AG09319 (cell line): ENCODE results near the gene EIF3I.

Source experiments
- DNase-seq: peaks from one replicate; pipeline ENCODE4 v3.0.0-alpha.2; 2010; ENCODE audit warnings: low read depth; ENCODE audit errors: extremely low read depth
- TF ChIP-seq, protein P1 (sequence below): IDR thresholded peaks from 2 replicates; pipeline ENCODE4 v1.5.1; 2011; ENCODE audit warnings: low read depth, mild to moderate bottlenecking, inconsistent platforms, low read length, moderate library complexity

The EIF3I gene

DNA sequence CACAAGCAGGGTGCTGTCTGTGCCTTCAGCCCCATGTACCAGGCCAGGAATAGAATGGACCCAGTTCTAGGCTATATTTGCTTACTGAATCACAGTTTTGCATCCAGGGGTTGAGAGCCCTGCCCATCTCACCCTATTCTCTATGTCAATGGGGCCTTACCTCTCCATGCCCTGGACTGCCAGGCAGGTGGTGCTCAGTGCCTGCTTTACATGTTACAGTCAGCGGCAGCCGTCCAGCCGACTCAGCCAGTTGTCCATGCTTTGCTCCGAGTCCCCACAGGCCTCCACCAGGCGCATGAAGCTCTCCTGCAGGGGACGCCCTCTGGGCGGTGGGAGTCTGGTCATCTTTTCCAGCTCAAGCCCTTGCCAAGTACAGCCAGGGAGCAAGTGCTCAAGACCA lies 12.6 kb downstream of the EIF3I start:
- DNase-seq, result no peak
- TF ChIP-seq, protein P1, sequence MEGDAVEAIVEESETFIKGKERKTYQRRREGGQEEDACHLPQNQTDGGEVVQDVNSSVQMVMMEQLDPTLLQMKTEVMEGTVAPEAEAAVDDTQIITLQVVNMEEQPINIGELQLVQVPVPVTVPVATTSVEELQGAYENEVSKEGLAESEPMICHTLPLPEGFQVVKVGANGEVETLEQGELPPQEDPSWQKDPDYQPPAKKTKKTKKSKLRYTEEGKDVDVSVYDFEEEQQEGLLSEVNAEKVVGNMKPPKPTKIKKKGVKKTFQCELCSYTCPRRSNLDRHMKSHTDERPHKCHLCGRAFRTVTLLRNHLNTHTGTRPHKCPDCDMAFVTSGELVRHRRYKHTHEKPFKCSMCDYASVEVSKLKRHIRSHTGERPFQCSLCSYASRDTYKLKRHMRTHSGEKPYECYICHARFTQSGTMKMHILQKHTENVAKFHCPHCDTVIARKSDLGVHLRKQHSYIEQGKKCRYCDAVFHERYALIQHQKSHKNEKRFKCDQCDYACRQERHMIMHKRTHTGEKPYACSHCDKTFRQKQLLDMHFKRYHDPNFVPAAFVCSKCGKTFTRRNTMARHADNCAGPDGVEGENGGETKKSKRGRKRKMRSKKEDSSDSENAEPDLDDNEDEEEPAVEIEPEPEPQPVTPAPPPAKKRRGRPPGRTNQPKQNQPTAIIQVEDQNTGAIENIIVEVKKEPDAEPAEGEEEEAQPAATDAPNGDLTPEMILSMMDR, result no peak

DNA sequence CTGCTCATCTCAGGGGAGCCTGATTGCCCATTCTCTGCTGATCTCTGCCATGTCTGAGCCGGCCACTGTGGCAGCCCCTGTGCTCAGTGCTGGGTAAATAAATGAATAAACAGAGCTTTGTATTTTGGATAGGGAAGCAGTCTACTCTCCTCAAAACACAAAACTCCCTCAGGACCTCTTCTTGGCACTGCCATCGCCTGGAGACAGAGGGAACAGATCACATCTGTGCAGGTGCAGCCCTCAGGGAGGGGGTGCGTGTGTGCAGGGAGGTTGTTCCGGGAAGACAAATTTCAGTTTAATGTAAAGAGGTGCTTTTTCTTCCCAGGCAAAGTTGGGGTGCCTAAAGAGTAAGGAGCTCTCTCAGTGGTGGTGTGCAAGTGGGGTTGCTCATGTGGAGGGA lies 17.1 kb downstream of the EIF3I start:
- no peak for DNase-seq

DNA sequence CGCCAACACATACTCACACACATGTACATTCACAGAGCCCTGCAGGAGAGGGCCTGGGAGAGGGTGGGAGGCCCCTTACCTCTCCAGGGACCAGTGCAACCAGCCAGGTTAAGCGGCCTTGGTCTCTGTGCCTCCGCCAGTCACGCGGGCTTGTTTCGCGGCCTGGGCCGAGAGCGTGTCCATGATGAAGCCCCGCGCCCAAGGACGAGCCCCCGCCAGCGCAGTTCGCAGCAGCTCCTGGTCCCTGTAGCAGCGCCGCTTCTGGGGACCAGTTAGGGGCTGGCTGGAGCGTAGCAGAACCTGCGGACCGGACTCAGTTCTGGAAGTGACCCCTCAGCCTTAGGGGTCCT lies 17.6 kb downstream of the EIF3I start:
- TF ChIP-seq, protein P1, result no peak
- no peak for DNase-seq

More for the DNA sequence above, 17.1 kb downstream of the EIF3I start:
- TF ChIP-seq, protein P1, result no peak

DNA sequence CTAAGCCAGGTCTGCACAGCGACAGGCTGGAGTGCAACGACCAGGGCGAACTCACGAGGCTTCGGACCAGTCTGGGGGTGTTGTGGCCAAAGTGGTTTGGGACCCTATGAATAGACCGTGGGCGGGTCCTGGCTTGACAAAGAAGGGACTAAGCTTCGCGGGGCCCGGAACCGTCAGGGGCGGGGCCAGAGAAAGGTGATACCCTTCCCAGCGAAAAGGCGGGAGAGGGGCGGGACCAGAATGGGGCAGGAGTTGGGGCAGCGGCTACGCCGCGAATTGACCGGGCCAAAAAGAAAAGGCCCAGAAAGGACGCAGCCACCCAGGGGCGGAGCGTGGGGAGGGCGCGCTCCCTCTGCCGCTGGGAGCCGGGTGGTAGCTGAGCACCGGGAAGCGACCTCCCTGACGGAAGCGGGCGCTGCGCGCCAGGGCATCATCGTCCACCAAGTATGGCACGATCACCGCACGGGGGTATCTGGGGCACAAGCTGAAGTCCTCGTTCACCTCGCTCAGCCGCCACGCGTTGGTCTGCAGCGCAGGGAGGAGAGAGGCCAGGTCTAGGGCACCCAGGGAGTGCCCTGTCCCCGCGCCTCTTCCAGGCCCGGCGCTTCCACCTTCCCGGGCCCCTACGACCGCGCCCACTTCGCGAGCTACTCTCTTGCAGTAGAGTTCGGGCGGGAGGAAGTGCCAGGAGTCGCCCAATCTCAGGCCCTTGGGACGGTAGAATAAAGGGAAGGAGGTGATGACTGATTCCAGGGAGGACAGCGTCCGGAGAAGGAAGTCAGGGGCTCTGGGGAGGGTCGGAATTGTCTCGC lies 18.1 kb downstream of the EIF3I start:
- no peak for DNase-seq
- TF ChIP-seq, protein P1, result peak; percentile 34

DNA sequence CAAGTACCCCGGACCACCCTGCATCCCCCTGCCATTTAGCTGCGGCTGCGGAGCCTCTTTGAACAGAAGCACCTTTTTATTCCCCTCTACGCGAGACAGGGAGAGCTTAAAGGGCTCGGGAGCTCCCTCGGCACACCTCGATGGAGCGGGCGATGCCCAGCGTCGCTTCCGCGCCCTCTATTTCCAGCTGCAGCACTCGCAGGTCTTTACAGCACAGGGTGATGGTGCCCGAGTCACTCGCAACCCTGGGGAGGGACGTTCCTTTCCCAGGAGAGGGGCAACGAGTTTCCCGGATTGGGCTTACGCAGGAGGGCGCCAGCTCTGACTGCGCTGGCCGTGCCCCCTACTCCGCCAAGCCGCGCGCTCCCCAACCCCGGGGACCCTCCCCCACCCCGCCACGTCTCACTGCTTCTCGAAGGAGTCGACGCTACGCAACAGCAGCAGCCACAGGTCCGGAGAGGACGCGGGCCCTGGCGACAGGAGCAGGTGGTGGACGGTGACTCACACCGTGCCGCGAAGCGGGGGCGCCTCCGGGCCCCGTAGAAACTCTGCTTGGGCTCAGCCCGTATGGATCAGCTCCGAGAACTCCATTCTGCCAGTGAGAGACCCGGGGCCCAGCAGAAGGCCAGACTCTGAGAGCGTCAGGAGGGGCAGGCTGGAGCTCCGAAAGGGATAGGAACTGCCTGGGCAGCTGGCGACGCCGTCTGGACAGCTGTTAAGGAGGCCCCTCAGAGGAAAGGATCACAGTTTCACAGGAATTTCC lies 19.0 kb downstream of the EIF3I start:
- no peak for DNase-seq
- TF ChIP-seq, protein P1, result no peak; the same call in 1 of the 2 replicates

DNA sequence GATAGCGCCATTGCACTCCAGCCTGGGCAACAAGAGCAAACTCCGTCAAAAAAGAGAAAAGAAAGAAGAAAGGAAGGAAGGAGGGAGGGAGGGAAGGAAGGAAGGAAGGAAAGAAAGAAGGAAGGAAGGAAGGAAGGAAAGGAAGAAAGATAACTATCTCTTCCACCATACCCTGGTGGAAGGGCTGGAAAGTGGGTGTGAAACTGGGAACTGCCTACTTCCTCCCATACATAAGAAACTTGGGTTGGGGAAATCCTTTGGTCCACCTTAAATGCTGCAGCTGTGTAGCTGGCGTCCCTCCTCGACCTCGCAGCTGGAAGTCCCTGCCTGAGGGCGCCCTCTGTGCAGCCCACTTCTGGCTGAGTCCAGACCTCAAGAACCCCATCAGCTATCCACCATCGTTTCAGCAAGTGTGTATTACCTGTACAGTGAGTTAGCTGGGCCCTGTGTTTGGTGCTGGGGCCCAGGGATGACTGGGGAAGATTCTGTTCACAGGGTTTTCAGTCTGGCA lies 20.2 kb downstream of the EIF3I start:
- TF ChIP-seq, protein P1, result no peak; the same call in 1 of the 2 replicates
- no peak for DNase-seq

DNA sequence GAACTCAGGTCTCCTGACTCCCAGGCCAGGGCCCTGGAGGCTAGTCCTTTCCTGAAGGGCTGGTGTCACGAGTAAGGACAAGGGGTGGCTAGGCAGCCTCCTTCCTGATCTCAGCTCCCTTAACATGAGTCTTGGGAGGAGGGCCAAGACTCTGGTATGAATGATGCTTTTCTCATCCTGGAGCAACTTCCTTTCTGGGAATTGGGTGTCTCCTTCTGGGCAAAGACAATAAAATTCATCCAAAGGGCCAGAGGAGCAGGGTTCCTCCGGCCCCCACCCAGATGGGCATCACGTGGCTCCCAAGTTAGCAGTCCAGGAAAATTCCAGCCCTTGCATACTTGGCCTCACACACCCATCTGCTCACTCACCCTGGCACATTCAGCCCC lies 24.7 kb downstream of the EIF3I start, which contains the start of gene FAM167B:
Gene FAM167B (plus strand): TSS at position 335 of the 386 bp plus-strand sequence. CDS start 200 bp downstream, outside the sequence.
- DNase-seq, result peak; percentile 66
- TF ChIP-seq, protein P1, result no peak
